ENCODE data around the gene APRT.
"Not testable (repeated sequence)": the region's sequence is repeated elsewhere in the genome, so short reads cannot be mapped to it uniquely, and the experiment has no call there.

The APRT gene

GRCh38 chr16:88842308-88842756, 30.6 kb upstream of the APRT start:
- DNase-seq (ENCODE audit: low read depth in 3 of 3): no peak

GRCh38 chr16:88841521-88842307, 30.0 kb upstream of the APRT start:
- DNase-seq (ENCODE audit: low read depth in 3 of 3): no peak

- DNase-seq (ENCODE audit: low read depth in 3 of 3): no peak
Measured at GRCh38 chr16:88840600-88841215, 29.0 kb upstream of the APRT start.

- DNase-seq (ENCODE audit: low read depth in 3 of 3): no peak
Measured at GRCh38 chr16:88839745-88840599, 28.2 kb upstream of the APRT start.

- no peak for DNase-seq (ENCODE audit: low read depth in 3 of 3)
Measured at GRCh38 chr16:88839026-88839529, 27.4 kb upstream of the APRT start.

- DNase-seq (ENCODE audit: low read depth in 3 of 3): no peak
Measured at GRCh38 chr16:88838566-88838965, 26.8 kb upstream of the APRT start.

GRCh38 chr16:88837806-88838205, 26.1 kb upstream of the APRT start:
- DNase-seq (ENCODE audit: low read depth in 3 of 3): no peak

GRCh38 chr16:88836791-88837190, 25.1 kb upstream of the APRT start:
- DNase-seq (ENCODE audit: low read depth in 3 of 3): no peak

- no peak for DNase-seq (ENCODE audit: low read depth in 3 of 3)
Measured at GRCh38 chr16:88835818-88836217, 24.1 kb upstream of the APRT start.

- no peak for DNase-seq (ENCODE audit: low read depth in 3 of 3)
Measured at GRCh38 chr16:88835383-88835782, 23.7 kb upstream of the APRT start.

GRCh38 chr16:88834670-88835069, 22.9 kb upstream of the APRT start:
- DNase-seq (ENCODE audit: low read depth in 3 of 3): no peak

- DNase-seq (ENCODE audit: low read depth in 3 of 3): no peak
Measured at GRCh38 chr16:88833086-88833485, 21.4 kb upstream of the APRT start.

- DNase-seq (ENCODE audit: low read depth in 3 of 3): no peak
Measured at GRCh38 chr16:88831838-88832237, 20.1 kb upstream of the APRT start.

GRCh38 chr16:88830783-88831182, 19.1 kb upstream of the APRT start:
- DNase-seq (ENCODE audit: low read depth in 3 of 3): no peak

GRCh38 chr16:88830258-88830657, 18.5 kb upstream of the APRT start:
- DNase-seq (ENCODE audit: low read depth in 3 of 3): no peak

GRCh38 chr16:88828711-88829110, 17.0 kb upstream of the APRT start:
- no peak for DNase-seq (ENCODE audit: low read depth in 3 of 3)

GRCh38 chr16:88827727-88828126, 16.0 kb upstream of the APRT start:
- no peak for DNase-seq (ENCODE audit: low read depth in 3 of 3)

- DNase-seq (ENCODE audit: low read depth in 3 of 3): no peak
Measured at GRCh38 chr16:88826070-88826840, 14.5 kb upstream of the APRT start.

GRCh38 chr16:88825146-88825545, 13.4 kb upstream of the APRT start:
- DNase-seq (ENCODE audit: low read depth in 3 of 3): no peak

GRCh38 chr16:88824256-88825077, 12.7 kb upstream of the APRT start:
- no peak for DNase-seq (ENCODE audit: low read depth in 3 of 3)

- DNase-seq (ENCODE audit: low read depth in 3 of 3): not testable (repeated sequence)
Measured at GRCh38 chr16:88823646-88824045, 11.9 kb upstream of the APRT start.
